SK-N-SH treated with all-trans-retinoic acid at 6 μM for 48 hours (cell line): ENCODE results near the gene RASSF6.

Experiments
- ATAC-seq: fragments of 200-7000 bp; cut with Tn5 transposase; 3 replicates; pipeline ENCODE4 v1.9.1; 2020; ENCODE audit warnings: mild to moderate bottlenecking, moderate library complexity
- ARNTL ChIP-seq: fragments of 450-650 bp; formaldehyde crosslinking; IDR thresholded peaks from 2 replicates; pipeline ENCODE4 v1.5.0; 2020; ENCODE audit warnings: low read depth, mild to moderate bottlenecking, moderate library complexity, borderline replicate concordance
- BACH2 ChIP-seq: fragments of 250-450 bp; sonication (Bioruptor Pico); IDR thresholded peaks from 2 replicates; pipeline ENCODE4 v1.9.0; 2021; ENCODE audit warnings: mild to moderate bottlenecking, borderline replicate concordance
- CREB5 ChIP-seq: fragments of 250-450 bp; sonication (Bioruptor Pico); IDR thresholded peaks from 2 replicates; pipeline ENCODE4 v1.5.1; 2020; ENCODE audit warnings: low read depth, mild to moderate bottlenecking, moderate library complexity
- ESRRG ChIP-seq: fragments of 250-450 bp; sonication (Bioruptor Pico); IDR thresholded peaks from 2 replicates; pipeline ENCODE4 v1.6.1; 2021; ENCODE audit warnings: mild to moderate bottlenecking
- GLIS3 ChIP-seq: fragments of 250-450 bp; sonication (Bioruptor Pico); IDR thresholded peaks from 2 replicates; pipeline ENCODE4 v1.5.0; 2020; ENCODE audit warnings: mild to moderate bottlenecking, moderate library complexity
- ISL1 ChIP-seq: fragments of 250-450 bp; sonication (Bioruptor Pico); IDR thresholded peaks from 2 replicates; pipeline ENCODE4 v2.1.2; 2022; ENCODE audit warnings: mild to moderate bottlenecking, moderate library complexity
- OSR1 ChIP-seq: fragments of 250-450 bp; sonication (Bioruptor Pico); IDR thresholded peaks from 2 replicates; pipeline ENCODE4 v1.8.0; 2022; ENCODE audit warnings: moderate library complexity, mild to moderate bottlenecking, inconsistent platforms
- PATZ1 ChIP-seq: fragments of 250-450 bp; sonication (Bioruptor Pico); IDR thresholded peaks from 2 replicates; pipeline ENCODE4 v1.8.0; 2020; ENCODE audit warnings: mild to moderate bottlenecking, moderate library complexity, borderline replicate concordance
- RARB ChIP-seq: fragments of 250-450 bp; sonication (Bioruptor Pico); IDR thresholded peaks from 2 replicates; pipeline ENCODE4 v1.8.0; 2021; ENCODE audit warnings: mild to moderate bottlenecking, moderate library complexity
- SNAI2 ChIP-seq: fragments of 250-450 bp; sonication (Bioruptor Pico); IDR thresholded peaks from 2 replicates; pipeline ENCODE4 v1.5.0; 2020; ENCODE audit warnings: mild to moderate bottlenecking, moderate library complexity
- TCF4 ChIP-seq: fragments of 250-450 bp; sonication (Bioruptor Pico); IDR thresholded peaks from 2 replicates; pipeline ENCODE4 v1.8.0; 2021; ENCODE audit warnings: mild to moderate bottlenecking, moderate library complexity, borderline replicate concordance
- TOX ChIP-seq: fragments of 250-450 bp; sonication (Bioruptor Pico); IDR thresholded peaks from 2 replicates; pipeline ENCODE4 v1.8.0; 2021; ENCODE audit warnings: mild to moderate bottlenecking, moderate library complexity, borderline replicate concordance
- TSHZ2 ChIP-seq: fragments of 250-450 bp; sonication (Bioruptor Pico); IDR thresholded peaks from 2 replicates; pipeline ENCODE4 v1.5.0; 2020; ENCODE audit warnings: mild to moderate bottlenecking, moderate library complexity
- ZC3H10 ChIP-seq: fragments of 250-450 bp; sonication (Bioruptor Pico); IDR thresholded peaks from 2 replicates; pipeline ENCODE4 v1.5.1; 2021; ENCODE audit warnings: mild to moderate bottlenecking, moderate library complexity
- ZFP3 ChIP-seq: fragments of 250-450 bp; sonication (Bioruptor Pico); IDR thresholded peaks from 2 replicates; pipeline ENCODE4 v1.5.0; 2020; ENCODE audit warnings: mild to moderate bottlenecking, moderate library complexity
- ZFP30 ChIP-seq: fragments of 450-650 bp; formaldehyde crosslinking; IDR thresholded peaks from 2 replicates; pipeline ENCODE4 v1.5.0; 2022; ENCODE audit warnings: mild to moderate bottlenecking, moderate library complexity
- ZNF565 ChIP-seq: fragments of 450-650 bp; formaldehyde crosslinking; conservative IDR thresholded peaks from 2 replicates; pipeline ENCODE4 v1.5.0; 2020; ENCODE audit warnings: low read depth, mild to moderate bottlenecking, moderate library complexity
- ZNF70 ChIP-seq: fragments of 450-650 bp; formaldehyde crosslinking; IDR thresholded peaks from 2 replicates; pipeline ENCODE4 v1.5.0; 2020; ENCODE audit warnings: mild to moderate bottlenecking, moderate library complexity
- ZNF8 ChIP-seq: fragments of 450-650 bp; formaldehyde crosslinking; IDR thresholded peaks from 2 replicates; pipeline ENCODE4 v1.5.0; 2020; ENCODE audit warnings: mild to moderate bottlenecking, moderate library complexity
- TF ChIP-seq, protein P1 (sequence below): fragments of 250-450 bp; sonication (Bioruptor Pico); IDR thresholded peaks from 2 replicates; pipeline ENCODE4 v1.5.1; 2021; ENCODE audit warnings: mild to moderate bottlenecking, moderate library complexity

Gene RASSF6

DNA sequence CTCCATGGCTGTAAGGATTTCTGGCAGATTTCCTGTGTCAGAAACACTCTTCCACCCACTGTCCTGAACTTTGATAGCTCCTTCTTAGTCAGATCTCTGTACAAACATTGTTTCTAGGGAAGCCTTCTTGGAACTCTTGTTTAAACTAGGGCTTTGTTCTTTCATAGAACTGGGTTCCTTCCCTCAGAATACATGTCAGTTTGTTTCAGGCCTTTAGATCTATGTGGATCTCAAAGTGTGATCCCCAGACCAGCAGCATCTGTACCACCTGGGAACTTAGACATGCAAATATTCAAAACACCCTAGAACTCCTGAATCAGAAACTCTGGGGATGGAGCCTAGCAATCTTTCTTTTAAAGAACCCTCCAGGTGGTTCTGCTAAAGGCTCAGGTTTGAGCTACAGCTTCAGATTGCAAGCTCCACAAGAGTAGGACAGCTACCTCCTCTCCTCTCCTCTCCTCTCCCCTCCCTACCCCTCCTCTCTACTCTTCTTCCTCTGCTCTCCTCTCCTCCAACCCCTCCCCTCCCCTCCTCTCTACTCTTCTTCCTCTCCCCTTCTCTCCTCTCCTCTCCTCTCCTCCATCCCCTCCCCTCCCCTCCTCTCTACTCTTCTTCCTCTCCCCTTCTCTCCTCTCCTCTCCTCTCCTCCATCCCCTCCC is 12.7 kb downstream of the RASSF6 start:
- ATAC-seq = no peak
- TF ChIP-seq PATZ1 (CRISPR knock-in tag) (no peak), ZC3H10 (no peak), CREB5 (no peak), RARB (CRISPR knock-in tag) (no peak), ISL1 (CRISPR knock-in tag) (no peak), TCF4 (CRISPR knock-in tag) (no peak), ZFP30 (CRISPR knock-in tag) (no peak), SNAI2 (CRISPR knock-in tag) (no peak), OSR1 (no peak), TSHZ2 (CRISPR knock-in tag) (no peak), ZNF565 (CRISPR knock-in tag) (no peak), ZFP3 (no peak), ARNTL (CRISPR knock-in tag) (no peak), ESRRG (CRISPR knock-in tag) (no peak), ZNF70 (CRISPR knock-in tag) (no peak), TOX (CRISPR knock-in tag) (no peak), GLIS3 (no peak)
- TF ChIP-seq, protein P1, sequence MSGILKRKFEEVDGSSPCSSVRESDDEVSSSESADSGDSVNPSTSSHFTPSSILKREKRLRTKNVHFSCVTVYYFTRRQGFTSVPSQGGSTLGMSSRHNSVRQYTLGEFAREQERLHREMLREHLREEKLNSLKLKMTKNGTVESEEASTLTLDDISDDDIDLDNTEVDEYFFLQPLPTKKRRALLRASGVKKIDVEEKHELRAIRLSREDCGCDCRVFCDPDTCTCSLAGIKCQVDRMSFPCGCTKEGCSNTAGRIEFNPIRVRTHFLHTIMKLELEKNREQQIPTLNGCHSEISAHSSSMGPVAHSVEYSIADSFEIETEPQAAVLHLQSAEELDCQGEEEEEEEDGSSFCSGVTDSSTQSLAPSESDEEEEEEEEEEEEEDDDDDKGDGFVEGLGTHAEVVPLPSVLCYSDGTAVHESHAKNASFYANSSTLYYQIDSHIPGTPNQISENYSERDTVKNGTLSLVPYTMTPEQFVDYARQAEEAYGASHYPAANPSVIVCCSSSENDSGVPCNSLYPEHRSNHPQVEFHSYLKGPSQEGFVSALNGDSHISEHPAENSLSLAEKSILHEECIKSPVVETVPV = no peak

- TF ChIP-seq GLIS3 (no peak), ZC3H10 (no peak), ZNF8 (CRISPR knock-in tag) (no peak), TSHZ2 (CRISPR knock-in tag) (no peak), OSR1 (no peak), ZFP30 (CRISPR knock-in tag) (no peak), BACH2 (CRISPR knock-in tag) (no peak), ISL1 (CRISPR knock-in tag) (no peak)
- no peak for ATAC-seq
These were observed 13.7 kb downstream of the RASSF6 start for GRCh38 chr4:73606465-73606974.
